ENCODE data around the gene GRIK5.

The GRIK5 gene

DNA sequence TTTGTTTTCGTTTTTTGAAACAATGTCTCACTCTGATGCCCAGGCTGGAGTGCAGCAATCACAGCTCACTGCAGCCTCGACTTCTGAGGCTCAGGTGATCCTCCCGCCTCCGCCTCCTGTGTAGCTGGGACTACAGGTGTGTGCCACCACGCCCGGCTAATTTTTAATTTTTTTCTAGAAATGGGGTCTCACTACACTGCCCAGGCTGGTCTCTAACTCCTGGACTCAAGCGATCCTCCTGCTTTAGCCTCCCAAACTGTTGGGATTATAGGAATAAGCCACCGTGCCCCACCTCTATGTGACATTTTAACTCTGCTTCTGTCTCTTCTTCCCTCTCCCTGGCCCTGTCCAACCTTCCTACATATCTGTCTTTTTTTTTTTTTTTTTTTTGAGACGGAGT, 81.1 kb downstream of the GRIK5 start:
- DNase-seq (ENCODE audit: low spot score), result no peak
- TF ChIP-seq, protein P1, sequence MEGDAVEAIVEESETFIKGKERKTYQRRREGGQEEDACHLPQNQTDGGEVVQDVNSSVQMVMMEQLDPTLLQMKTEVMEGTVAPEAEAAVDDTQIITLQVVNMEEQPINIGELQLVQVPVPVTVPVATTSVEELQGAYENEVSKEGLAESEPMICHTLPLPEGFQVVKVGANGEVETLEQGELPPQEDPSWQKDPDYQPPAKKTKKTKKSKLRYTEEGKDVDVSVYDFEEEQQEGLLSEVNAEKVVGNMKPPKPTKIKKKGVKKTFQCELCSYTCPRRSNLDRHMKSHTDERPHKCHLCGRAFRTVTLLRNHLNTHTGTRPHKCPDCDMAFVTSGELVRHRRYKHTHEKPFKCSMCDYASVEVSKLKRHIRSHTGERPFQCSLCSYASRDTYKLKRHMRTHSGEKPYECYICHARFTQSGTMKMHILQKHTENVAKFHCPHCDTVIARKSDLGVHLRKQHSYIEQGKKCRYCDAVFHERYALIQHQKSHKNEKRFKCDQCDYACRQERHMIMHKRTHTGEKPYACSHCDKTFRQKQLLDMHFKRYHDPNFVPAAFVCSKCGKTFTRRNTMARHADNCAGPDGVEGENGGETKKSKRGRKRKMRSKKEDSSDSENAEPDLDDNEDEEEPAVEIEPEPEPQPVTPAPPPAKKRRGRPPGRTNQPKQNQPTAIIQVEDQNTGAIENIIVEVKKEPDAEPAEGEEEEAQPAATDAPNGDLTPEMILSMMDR (IDR thresholded peaks at IDR 0.05), result no peak

DNA sequence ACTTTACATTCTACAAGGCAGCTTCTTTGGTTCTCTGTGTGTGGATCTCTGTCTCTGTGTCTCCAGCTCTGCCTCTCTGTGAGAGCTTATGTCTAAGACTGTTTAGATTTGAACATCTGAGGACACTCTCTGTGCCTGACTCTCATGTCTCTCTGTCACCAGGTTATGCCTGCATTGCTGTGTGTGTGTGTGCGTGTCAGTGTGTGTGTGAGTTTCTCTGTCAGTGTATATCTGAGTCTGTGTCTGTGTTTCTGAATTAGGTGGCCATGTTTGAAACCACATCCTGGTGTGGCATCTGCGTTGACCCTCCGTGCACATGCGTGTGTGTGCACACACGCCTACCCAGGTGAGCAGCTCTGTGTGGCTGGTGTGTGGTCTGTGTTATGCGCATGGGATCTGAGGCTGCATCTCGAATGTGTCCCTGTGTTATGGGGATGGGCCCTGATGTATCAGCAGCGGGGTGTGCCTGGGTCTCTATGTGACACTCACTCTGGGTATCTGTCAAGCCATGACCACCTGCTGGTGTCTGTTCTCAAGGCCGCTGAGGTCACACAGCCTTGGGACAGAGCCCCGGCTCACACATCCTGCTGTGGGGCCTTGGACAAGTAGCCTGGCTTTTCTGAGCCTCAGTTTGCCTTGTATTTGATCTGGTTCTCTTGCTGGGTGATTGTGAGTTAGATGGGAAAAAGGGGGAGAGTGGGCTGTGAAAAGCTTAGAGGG, 82.7 kb downstream of the GRIK5 start:
- Histone ChIP-seq H3K4me3 (no peak overlapping the region), H3K27ac (no peak overlapping the region)
- no peak for DNase-seq (ENCODE audit: low spot score)
- TF ChIP-seq, protein P1 (IDR thresholded peaks at IDR 0.05), result no peak

More for the DNA sequence above, 81.1 kb downstream of the GRIK5 start:
- no peak overlapping the region for H3K27ac ChIP-seq
- no peak overlapping the region for H3K4me3 ChIP-seq

DNA sequence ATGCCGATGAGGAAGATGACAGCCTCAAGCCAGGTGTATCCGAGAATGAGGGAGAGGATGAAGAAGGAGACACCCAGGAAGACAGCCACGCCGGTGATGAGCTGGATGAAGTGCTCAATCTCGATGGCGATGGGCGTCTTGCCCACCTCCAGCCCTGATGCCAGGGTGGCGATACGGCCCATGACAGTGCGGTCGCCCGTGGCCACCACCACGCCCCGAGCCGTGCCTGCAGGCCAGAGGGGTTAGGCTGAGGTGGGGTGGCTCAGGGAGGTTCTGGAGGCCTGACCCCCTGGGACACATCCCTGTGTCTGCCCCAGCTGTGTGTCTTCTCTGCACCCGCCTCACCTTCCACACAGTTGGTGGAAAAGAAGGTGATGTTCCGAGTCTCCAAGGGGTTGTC, 85.0 kb downstream of the GRIK5 start:
- TF ChIP-seq, protein P1 (IDR thresholded peaks at IDR 0.05), result no peak
- no peak overlapping the region for H3K4me3 ChIP-seq
- no peak for DNase-seq (ENCODE audit: low spot score)
- no peak overlapping the region for H3K27ac ChIP-seq

DNA sequence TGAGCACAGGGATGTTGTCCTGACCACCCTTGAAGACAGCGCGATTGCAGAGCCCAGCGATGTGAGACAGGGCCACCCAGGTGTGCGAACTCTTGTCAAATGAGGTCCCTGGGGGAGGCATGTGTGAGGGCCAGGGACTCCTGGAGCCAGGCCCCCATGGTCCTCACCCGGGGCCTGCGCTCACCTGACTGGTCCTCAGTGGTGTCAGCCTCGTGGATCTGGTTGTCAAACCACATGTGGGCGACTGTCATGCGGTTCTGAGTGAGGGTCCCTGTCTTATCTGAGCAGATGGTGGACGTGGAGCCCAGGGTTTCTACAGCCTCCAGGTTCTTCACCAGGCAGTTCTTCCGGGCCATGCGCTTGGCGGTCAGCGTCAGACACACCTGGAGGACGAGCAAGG, 88.3 kb downstream of the GRIK5 start:
- H3K27ac ChIP-seq, result no peak overlapping the region
- H3K4me3 ChIP-seq, result no peak overlapping the region
- DNase-seq (ENCODE audit: low spot score), result no peak
- TF ChIP-seq, protein P1 (IDR thresholded peaks at IDR 0.05), result no peak

DNA sequence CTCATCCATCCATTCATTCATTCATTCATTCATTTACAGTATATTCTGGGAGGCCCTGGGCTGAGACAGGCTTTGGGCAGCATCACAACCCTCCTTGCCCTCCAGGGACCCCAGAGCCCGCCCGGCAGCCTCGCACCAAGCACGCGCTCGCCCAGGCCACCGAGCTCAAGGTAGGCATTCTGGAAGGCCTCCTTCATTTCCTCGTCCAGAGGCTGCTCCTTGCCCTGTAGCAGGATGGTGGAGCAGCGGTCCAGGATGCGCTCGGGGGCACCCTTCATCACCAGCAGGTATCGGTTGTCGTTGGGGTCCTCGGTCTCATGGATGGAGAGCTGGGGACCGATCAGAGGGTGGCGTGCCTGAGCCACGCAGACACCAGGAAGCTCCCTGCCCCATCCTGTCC, 91.5 kb downstream of the GRIK5 start:
- Histone ChIP-seq H3K27ac (no peak overlapping the region), H3K4me3 (no peak overlapping the region)
- DNase-seq (ENCODE audit: low spot score), result no peak
- TF ChIP-seq, protein P1 (IDR thresholded peaks at IDR 0.05), result no peak

DNA sequence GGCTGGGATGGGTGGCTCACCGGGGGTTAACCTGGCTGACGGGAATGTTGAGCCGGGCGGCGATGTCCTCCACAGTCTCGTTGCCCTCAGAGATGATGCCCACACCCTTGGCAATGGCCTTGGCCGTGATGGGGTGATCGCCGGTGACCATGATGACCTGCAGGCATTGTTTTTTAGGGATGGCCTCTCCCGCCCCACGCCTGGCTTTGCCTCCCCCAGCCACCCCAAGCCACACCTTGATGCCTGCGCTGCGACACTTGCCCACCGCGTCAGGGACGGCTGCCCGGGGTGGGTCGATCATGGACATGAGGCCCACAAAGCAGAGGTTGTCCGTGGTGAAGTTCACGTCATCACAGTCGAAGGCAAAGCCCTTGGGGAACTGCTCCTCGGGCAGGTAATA, 92.1 kb downstream of the GRIK5 start:
- TF ChIP-seq, protein P1 (IDR thresholded peaks at IDR 0.05), result no peak
- Histone ChIP-seq H3K4me3 (no peak overlapping the region), H3K27ac (no peak overlapping the region)
- no peak for DNase-seq (ENCODE audit: low spot score)

DNA sequence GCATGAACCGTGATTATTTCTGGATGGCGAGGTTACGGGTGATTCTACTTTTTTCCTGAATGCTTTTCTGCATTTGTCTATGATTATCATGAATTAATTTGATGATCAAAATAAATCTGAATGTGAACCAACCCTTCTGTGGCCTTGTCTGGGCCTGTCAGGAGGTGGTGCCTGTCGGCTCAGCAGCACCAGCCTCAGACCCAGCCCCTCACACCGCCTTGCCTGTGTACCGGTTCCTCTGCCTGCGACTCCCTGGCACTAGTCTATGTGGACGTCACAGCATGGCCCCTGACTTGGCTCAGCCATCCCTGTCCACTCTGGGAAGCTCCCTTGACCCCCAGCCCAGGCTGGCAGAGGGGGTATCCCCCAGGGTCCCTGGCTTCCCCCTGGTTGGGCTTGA, 95.4 kb downstream of the GRIK5 start:
- DNase-seq (ENCODE audit: low spot score), result no peak
- TF ChIP-seq, protein P1 (IDR thresholded peaks at IDR 0.05), result no peak
- Histone ChIP-seq H3K27ac (no peak overlapping the region), H3K4me3 (no peak overlapping the region)
